Stimulated activated CD4-positive, alpha-beta T cell treated with anti-CD3 and anti-CD28 coated beads, TNF-alpha, amount 100 ng/mL, for 4 hours (primary cell): ENCODE measurements around the gene MLLT1.

Experiments used
- DNase-seq, 3 experiments: peaks; one replicate each; pipeline ENCODE4 v3.0.0-alpha.2; 2020; ENCODE audit warnings: low read depth in 3 of 3

Gene MLLT1

DNA sequence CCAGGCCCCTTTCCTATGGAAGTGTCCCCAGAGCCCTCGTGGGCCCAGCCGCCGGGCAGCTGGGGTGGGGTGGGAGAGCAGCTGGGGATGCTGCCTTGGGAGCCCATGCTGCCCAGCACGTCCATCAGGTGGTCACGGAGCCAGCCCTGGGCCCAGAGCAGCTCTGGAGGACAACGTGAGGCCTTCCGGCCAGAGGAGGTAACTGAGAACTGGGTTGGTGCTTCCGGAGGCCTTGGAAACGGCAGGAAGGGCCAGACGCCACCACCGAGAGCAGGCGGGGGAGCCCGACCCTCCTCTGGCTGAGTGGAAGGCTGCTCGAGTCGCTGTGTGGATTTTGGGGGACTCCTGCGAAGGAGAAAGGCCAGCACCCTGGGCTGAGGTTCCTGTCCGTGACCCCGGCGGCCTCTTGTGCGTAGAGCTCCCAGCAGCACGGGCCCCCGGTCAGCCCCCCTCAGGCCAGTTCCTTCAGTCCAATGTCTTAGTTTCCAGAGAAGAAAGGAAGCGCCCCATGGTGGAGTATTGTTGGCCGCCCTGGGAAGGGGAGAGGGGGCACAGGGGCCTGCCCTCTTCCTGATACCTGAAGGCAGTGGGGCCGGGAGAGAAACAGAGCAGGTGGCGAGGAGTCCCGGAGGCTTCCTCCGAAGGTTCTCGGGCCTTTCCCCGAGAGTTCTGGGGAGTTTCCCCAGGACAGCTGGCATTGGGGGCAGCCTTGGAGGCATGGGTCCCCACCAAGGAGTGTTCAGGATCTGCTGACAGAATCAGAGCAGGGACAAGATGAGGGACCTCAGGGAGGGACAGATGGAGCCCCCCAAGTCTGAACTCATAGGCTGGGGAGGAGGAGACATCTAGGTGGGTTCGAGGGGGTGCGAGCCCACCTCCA, 68.8 kb downstream of the MLLT1 start:
- no peak for DNase-seq

DNA sequence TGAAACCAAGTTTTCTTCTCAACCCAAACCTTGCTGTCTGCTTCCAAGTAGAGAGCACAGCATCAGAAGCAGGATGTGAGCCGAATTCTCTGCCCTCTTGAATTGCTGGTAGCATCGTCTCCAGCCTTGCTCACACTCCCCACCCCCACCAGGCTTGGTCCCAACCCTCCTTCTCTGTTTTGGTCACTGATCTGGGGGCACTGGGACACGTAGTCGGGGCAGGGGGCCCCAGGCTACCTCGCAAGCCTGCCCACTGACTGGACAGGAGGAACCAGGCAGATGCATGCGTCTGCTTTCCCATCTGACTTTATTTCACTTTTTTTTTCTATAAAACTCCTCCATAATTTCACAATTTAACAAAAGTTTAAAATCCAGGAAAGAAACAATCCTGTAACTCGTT, 69.7 kb downstream of the MLLT1 start:
- no peak for DNase-seq

DNA sequence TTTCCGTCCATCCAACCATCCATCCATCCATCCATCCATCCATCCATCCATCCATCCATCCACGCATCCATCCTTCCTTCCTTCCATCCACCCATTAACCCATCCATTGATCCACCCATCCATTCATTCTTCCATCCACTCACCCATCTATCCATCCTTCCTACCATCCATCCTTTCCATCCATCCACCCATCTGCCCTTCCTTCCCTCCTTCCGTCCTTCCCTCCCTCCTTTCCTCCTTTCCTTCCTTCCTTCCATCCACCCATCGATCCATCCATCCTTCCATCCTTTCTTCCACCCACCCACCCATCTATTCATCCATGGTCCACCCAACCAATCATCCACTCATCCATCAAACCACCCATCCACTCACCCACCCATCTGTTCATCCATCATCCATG, 70.1 kb downstream of the MLLT1 start:
- no peak for DNase-seq

DNA sequence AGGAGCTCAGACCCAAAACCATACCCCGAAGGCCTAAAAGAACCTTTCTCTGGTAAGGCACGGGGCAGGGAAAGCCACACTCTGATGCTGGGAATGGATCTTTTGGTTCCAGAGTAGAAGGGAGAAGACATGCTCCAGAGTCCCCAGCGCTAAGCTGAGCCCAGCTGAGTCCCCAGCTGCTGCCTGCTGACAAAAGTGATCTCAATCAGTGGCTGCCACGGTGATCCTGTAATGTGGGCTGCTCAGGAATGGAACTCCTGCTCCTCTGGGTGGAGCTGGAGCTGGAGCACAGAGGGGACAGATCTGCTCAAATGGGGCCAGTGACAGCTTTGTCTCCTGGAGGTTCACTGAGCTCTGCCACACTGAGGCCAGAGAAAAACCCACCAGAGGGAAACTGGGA, 70.5 kb downstream of the MLLT1 start:
- DNase-seq, result no peak

DNA sequence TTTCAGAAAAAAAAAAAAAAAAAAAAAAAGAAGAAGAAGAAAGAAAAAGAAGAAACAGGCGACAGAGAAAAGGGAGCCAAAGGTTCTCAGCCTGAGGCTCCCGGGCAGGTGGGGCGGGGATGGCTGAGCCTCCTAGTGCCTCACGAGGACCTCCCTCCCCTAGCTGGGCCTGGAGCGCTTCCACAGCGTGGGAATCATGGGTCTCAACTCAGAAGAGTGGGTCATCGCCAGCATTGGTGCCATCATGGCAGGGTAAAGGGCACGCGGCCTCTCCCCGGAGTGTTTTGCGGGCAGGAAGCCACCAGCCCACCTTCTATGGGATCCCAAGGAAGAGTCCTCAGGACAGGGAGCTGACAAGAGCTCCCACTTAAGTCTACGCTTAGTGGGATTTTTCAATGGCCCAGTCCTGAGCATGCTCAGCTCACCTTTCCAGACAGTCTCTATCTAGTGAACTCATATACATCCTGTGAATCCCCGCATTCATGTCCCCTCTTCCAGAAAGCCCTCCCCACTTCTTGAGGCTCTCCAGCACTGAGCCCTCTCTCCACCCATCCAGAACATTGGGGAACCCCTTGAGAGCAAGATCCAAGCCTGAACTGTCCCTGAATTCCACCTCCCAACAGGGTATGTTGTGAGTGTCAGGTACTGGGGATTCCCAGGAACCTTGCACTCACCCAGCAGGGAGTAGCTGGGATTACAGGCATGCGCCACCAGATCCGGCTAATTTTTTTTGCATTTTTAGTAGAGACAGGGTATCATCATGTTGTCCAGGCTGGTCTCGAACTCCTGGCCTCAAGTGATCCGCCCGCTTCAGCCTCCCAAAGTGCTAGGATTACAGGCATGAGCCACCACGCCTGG, 74.7 kb downstream of the MLLT1 start:
- no peak for DNase-seq

DNA sequence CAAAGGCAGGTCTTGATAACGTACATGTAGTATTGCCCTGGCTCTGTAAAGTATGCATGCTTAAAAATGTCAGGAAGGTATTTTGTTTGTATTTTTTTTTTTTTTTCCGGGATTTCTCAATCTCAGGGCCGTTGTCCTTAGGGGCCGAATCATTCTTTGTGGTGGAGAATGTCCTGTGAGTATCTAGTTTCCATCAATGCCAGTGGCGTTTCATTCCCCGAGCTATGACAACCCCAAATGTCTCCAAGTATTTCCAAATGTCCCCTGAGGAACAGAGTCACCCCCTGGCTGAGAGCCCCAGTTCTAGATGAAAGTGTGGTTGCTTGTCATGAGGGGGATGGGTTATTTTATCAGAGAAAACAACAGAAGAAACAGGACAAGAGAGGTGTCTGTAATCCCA, 75.6 kb downstream of the MLLT1 start:
- no peak for DNase-seq

DNA sequence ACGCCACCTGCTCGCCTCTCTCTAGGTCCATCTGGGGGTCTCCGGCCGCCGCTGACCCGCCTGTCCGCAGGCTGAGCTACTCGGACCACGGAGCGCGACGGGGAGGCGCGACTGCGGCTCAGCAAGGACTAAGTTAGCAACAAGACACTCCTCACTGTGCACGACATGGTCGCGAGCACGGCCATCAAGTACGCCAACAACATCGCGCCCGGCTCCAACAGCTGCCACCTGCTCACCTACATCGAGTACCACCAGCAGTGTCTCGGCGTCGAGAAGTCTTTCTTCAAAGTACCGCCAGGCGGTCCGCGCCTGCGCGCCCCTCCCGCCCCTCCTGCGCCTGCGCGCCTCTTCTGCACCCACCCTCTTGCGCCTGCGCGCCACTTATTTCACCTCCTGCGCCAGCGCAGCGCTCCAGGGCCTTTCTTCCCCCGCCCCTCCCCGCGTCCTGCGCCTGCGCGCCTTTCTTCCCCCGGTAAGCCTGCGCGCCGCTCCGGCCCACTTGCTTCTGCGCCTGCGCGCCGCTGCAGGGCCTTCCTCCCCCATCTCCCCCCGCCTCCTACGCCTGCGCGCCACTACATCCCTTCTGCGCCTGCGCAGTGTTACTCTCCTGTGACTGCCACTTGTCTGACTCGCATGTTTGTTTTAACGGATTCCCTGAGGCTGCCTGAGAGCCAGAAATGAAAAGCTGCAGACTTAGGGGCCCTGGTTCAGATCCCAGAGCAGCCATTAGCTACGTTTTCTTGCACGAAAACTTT, 80.4 kb downstream of the MLLT1 start:
- DNase-seq, result peak; percentile 99 to 100 (median 99)

DNA sequence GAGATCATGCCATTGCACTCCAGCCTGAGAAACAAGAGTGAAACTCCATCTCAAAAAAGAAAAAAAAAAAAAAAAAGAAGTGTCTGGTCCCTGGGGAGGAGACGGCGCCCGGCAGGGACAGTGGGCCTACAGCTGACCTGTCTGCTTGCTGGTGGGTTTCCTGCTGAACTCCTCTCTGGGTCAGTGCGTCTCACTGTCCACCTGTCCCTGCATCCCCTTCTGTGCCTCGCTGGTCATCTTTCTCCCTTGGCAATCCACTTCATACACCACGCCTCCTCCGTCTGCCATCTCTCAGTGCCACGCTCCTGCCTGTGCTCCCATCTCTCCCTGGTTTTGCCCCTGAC, 80.9 kb downstream of the MLLT1 start:
- DNase-seq, result no peak

DNA sequence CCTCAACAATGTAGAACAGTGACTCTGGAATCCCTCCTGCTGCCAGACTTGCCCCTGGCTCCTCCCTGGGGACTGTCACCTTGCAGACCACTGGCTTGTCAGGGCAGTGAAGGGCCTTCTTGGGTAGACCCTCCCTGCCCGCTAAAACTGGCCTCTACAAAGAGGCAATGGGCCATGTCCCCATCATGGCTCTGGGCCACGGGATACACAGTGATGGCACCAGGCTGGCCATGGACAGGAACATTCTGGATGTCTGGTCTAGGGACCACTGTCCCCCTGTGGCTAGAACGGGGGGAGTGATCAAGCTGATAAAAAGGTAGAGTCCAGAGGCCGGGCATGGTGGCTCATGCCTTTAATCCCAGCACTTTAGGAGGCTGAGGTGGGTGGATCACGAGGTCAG, 83.4 kb downstream of the MLLT1 start:
- no peak for DNase-seq

DNA sequence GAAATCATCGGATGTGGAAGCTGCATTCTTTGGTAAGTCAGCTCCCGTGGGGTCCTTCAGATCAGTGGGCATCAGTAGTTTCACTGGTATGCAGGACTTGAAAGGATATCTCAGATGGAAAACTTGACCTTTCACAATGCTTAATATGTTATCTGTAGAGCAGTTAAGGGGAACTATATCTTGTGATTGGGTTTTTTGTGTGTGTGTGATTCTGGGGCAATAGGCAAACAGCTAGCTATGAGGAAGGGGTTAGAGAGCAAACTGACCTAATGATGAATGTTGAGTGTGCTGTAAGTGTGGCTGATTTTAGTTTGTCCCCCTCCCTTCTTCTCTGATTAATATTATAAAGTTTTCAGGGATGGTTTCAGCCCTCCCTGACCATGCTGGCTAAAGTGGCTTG, 91.0 kb downstream of the MLLT1 start:
- DNase-seq, result no peak

DNA sequence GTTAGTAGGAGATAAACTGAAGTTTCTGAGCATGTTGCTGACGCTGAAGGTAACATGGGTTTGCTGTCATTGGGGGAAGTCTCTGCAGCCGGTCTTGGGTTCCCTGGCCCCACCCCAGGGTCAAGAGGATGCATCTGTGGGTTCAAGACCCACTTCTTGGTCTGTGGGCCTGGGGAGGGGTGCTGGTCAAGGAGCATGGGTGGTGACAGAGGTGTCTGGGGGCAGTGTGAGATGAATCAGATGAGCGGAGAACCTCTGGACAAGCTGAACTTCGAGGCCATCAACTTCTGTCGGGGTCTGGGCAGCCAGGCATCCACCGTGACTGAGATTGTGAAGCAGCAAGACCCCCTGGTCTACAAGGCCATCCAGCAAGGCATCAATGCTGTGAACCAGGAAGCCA, 92.4 kb downstream of the MLLT1 start:
- DNase-seq, result no peak

DNA sequence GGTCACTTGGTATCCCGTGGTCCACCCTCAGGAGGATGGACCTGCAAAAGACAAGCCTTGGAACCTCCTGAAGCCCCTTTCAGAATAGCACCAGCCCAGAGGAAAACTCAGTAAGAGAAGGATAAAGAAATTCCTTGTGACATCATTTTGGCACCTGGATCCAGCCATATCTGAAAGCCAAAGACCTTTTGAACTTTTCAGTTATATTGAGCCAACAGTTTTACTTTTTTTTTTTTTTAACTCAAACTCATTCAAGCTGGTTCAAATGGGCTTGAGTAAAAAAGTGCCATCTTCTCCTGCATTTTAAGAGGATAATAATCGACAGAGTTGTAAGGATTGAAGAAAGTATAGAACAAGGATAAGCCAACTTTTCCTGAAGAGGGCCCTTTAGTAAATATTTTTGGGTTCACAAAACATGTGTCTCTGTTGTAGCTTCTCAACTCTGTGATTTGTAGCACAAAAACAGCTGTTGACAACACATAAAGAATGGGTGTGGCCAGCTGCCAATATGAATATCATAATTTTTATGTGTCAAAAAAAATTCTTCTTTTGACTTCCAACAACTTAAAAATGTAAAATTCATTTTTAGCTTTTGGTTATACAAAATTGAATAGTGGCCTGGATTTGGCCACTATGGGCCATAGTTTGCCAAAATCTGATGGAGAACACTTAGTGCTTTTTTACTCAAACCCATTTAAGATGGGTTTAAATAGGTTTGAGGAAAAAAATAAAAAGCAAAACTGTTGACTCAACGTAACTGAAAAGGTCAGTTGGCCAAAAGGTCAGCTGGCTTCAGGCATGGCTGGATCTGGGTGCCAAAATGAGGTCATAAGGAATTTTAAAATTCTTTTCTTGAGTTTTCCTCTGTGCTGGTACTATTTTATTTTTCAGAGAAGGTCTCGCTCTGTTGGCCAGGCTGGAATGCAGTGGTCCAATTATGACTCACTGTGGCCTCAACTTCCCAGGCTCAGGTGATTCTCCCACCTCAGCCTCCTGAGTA, 93.6 kb downstream of the MLLT1 start:
- DNase-seq, result no peak

DNA sequence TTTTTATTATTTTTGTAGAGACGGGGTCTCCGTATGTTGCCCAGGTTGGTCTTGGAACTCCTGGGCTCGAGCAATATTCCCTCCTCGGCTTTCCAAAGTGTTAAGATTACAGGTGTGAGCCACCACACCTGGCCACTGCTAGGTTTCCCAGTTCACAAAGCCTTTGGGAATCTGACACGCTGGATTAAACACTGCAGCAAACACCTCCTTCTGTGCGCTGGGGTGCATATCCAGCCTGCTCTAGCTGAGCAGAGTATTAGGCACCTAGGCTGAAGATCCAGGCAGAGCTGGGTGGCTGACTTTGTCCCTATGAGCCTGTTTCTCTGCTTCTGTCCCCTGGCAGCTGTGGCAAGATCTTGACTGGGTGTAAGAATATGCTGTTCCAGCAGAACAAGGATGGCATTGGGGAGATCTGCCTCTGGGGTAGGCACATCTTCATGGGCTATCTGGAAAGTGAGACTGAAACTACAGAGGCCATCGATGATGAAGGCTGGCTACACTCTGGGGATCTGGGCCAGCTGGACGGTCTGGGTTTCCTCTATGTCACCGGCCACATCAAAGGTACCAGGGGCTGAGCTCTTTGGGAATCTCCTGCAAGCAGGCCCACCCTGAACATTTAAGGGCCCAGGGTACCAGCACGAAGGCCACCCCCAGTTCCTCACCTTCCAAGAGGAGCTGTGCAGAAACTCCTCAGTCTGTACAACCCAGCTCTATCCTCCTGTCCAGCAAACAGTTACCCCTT, 94.5 kb downstream of the MLLT1 start:
- no peak for DNase-seq

DNA sequence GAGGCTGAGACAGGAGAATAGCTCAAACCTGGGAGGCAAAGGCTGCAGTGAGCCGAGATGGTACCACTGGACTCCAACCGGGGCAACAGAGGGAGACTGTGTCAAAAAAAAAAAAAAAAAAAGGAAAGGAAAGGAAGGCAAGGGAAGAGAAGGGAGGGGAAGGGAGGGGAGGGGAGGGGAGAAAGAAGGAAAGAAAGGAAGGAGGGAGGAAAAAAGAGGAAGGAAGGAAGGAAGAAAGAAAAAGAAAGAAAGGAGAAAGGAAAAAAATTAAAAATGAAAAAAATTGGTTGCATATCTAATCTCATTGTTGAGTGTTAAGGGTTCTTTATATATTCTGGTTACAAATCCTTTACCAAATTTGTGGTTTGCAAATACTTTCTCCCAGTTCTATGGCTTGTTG, 98.7 kb downstream of the MLLT1 start:
- no peak for DNase-seq

DNA sequence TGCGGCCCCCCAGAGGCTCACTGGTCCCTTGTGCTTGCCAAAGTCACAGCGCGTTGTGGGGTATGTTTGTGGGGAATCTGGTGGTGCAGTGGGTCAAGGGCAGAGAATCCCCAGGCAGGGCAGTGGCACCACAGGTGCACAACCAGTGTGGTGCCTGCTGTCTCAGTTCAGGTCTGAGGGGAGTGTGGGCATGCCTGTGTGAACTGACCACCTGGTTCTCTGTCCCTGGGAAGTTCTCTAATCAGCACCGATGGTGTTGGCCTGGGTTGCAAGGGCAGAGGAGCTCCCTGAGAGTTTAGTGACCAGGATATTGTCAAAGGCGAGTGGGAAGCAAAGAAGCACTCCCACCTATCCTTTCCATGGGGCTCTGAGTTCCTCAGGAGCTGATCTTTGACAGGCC, 106.6 kb downstream of the MLLT1 start:
- no peak for DNase-seq

DNA sequence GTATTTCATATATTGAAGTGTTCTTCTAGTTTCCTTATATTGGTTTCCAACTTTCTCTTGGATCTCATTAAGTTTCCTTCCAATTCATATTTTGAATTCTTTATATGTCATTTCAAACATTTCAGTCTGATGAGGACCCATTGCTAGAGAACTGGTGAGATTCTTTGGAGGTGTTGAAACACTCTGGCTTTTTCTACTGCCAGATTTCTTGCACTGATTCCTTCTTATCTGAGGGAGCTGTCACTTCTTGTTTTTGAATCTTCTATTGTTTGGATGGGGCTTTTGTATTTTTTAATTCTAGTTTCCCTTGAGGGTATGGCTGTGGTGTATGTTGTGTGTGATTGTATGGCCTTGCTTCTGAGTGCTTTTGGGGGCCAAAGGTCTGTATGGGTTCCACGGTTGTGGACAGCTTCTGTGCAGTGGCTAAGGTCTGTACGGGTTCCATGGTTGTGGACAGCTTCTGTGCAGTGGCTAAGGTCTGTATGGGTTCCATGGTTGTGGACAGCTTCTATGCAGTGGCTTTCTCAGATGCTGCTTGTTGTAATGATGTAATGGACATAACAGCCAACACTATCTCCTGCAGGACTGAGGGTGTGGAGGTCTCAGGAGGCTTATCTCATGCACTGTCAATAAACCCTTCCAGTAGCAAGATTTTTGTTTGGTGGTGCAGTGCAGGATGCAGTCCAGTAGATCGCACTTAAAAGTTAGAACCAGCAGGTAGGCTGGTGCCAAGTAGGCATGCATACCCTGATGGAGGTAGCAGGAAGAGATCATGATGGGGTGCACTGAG, 107.5 kb downstream of the MLLT1 start:
- no peak for DNase-seq

DNA sequence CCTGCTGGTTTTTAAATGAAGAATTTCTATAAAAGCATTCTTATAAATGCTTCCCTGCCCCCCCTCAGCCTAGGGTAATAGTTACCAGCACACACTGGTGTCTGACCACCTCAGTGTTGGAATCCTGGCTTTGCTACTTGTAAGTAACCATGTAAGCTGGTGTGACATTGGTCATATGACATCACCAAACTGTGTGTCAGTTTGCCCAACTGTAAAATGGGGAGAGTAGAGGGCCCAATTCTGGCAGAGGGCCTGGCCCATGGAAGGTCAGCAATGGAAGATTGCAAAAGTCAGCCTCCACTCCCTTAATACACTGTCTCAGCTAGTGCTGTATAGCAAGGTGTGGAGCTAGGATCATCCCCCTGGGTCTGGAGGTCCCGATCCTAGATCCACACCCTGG, 112.7 kb downstream of the MLLT1 start:
- no peak for DNase-seq

DNA sequence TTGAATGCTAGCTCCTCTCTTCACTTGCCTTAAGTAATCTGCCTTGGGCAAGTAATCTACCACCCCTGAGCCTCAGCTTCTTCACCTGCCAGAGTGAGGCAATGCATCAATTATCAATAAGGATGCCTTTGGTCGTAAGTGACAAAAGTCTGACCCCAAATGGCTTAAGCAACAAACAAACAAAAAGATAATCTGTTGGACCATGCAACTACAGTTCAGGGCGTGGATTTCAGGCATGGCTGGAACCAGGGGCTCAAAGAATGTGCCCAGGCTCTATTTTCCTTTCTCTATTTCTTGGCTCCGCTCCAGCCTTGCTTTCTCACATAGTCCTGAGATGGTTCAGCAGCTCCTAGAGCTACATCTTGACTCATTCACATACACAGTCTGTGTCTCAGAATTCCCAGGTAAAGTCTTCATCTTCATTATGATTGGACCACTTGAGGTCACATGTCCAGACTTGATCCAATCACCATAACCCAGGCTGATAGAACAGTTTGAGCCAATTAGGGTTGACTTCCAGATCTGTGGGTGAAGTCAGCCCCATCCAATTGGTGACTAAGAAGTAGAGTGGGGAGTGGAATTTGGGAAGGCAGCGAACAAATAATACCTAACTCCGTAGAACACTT, 114.8 kb downstream of the MLLT1 start:
- DNase-seq, result no peak

DNA sequence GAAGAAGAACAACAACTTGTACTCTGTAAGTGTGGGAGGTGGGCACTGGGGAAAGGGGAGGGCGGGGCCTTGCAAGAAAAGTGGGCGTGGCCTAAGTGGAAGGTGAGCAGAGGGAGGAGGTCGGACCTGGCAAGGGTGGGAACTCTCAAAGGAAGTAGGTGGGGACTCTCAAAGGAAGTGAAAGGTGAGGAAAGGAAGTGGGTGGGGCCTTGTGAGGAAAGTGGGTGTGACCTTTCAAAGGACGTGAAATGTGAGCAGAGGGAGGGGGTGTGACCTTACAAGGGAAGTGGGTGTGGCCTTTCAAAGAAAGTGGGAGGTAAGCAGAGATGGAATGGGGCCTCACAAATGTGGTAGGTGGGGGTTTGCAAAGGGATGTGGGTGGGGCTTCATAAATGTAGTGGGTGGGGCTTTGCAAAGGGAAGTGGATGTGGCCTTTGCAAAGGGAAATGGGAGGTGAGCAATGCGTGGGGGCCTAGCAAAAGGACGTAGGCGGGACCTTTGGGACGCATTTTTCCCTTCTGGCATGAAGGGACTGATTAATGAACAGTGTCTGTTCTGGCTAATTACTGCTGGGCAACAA, 118.4 kb downstream of the MLLT1 start:
- DNase-seq, result peak in 1 of 3 experiments; percentile 13
